A673 (cell line): ENCODE measurements around the gene SVIL.

ENCODE experiments used
- CTCF ChIP-seq: fragments of 300-800, 200-600 bp; sonication (generic); conservative IDR thresholded peaks from 2 replicates; pipeline ENCODE4 v1.5.1; 2017; ENCODE audit warnings: low read depth, mild to moderate bottlenecking, antibody characterized with exemption, low read length, moderate library complexity, mixed read lengths
- EZH2 ChIP-seq: fragments of 200-600 bp; sonication (generic); IDR thresholded peaks from 2 replicates; pipeline ENCODE4 v1.6.1; 2017; ENCODE audit warnings: borderline replicate concordance, low read depth, mild to moderate bottlenecking, mixed read lengths, antibody characterized with exemption, low read length; ENCODE audit not compliant: poor library complexity, severe bottlenecking

DNA sequence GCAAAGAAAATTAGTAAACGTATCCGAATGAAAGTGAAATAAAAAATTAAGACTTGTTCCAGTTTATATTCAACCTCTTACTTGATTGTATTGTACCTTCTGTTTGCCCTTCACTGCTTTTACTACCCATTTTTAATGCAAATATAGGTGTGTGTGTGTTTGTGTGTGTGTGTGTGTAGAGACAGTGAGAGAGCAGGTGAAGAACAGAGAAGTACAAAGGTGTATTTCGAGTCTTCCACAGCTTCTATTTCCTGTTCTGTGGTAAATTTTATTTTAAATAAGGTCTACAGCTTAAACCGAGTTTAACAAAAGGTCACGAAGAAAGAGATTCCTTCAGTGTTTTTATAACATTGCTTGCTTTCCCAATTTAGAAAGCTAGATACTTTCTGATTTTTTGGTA is 12.7 kb upstream of the SVIL start:
- TF ChIP-seq CTCF = no peak
- TF ChIP-seq EZH2 = no peak
